Measurements from ENCODE around the gene PRKCH.

Gene PRKCH

GRCh38 chr14:61570549-61571290 lies 249.3 kb downstream of the PRKCH start:
- H3K27ac ChIP-seq (ENCODE audit: extremely low read depth, low read depth, low read length), result no peak overlapping the region
- no peak overlapping the region for H3K4me3 ChIP-seq (ENCODE audit: low read depth, low read length)
- TF ChIP-seq SP7 (tag by site-specific recombination; IDR thresholded peaks at IDR 0.05) (no peak), ZNF223 (tag by site-specific recombination; IDR thresholded peaks at IDR 0.05) (no peak), ZNF555 (tag by site-specific recombination; conservative IDR thresholded peaks at IDR 0.05) (no peak), PRDM10 (tag by site-specific recombination; IDR thresholded peaks at IDR 0.05) (no peak), ZNF433 (tag by site-specific recombination; IDR thresholded peaks at IDR 0.05; ENCODE audit: low read depth) (no peak), TCF7L2 (IDR thresholded peaks at IDR 0.05; ENCODE audit: borderline replicate concordance, low read depth, low read length) (no peak), ZBTB17 (tag by site-specific recombination; IDR thresholded peaks at IDR 0.05) (no peak), KLF16 (tag by site-specific recombination; IDR thresholded peaks at IDR 0.05) (no peak), MYNN (tag by site-specific recombination; IDR thresholded peaks at IDR 0.05; ENCODE audit: borderline replicate concordance) (no peak), ATF2 (tag by site-specific recombination; IDR thresholded peaks at IDR 0.05; ENCODE audit: low read depth) (no peak), ZNF449 (tag by site-specific recombination; IDR thresholded peaks at IDR 0.05) (no peak), ZNF148 (tag by site-specific recombination; IDR thresholded peaks at IDR 0.05; ENCODE audit: borderline replicate concordance) (no peak)
- H3K4me1 ChIP-seq (ENCODE audit: control insufficient read depth, insufficient read depth, low read length), result 0 out of 2 replicates have a peak, but pooled peaks cover 4% of the 10 kb centered on the region
- CTCF ChIA-PET, result no interaction called here
- POLR2A ChIA-PET, result no interaction called here
- H3K36me3 ChIP-seq (ENCODE audit: control insufficient read depth in 2 of 2, insufficient read depth in 1 of 2, low read length in 2 of 2), result no peaks in the 10 kb centered on the region
- no peaks in the 10 kb centered on the region for H3K9me3 ChIP-seq (ENCODE audit: control insufficient read depth, insufficient read depth, low read depth, low read length)

- ChIA-PET POLR2A (interaction anchor here (1.4 kb wide), 1 partner anchor 9 kb away, joined by 3 read pairs; no protein-coding TSS in a partner anchor), CTCF (no interaction called here)
- no peak overlapping the region for H3K4me3 ChIP-seq (ENCODE audit: low read depth, low read length)
- 0 out of 2 replicates have a peak, but pooled peaks cover 4% of the 10 kb centered on the region for H3K4me1 ChIP-seq (ENCODE audit: control insufficient read depth, insufficient read depth, low read length)
- H3K36me3 ChIP-seq (ENCODE audit: control insufficient read depth in 2 of 2, insufficient read depth in 1 of 2, low read length in 2 of 2), result no peaks in the 10 kb centered on the region
- no peak overlapping the region for H3K27ac ChIP-seq (ENCODE audit: extremely low read depth, low read depth, low read length)
- H3K9me3 ChIP-seq (ENCODE audit: control insufficient read depth, insufficient read depth, low read depth, low read length), result no peaks in the 10 kb centered on the region
- TF ChIP-seq ZNF114 (tag by site-specific recombination; IDR thresholded peaks at IDR 0.05) (no peak), ZNF449 (tag by site-specific recombination; IDR thresholded peaks at IDR 0.05) (no peak), ZNF394 (tag by site-specific recombination; IDR thresholded peaks at IDR 0.05; ENCODE audit: borderline replicate concordance) (no peak), ZNF561 (tag by site-specific recombination; IDR thresholded peaks at IDR 0.05; ENCODE audit: borderline replicate concordance) (no peak)
Observed at GRCh38 chr14:61571917-61572316, 250.5 kb downstream of the PRKCH start.
